Inferior parietal cortex (tissue), 1 donor: Measurements from ENCODE around the gene ADARB2.

Experiments
- DNase-seq: peaks from one replicate; pipeline ENCODE4 v3.0.0-alpha.2; 2016; ENCODE audit errors: extremely low spot score

Gene ADARB2

GRCh38 chr10:1194161-1194560 is 543.2 kb downstream of the ADARB2 start:
- DNase-seq, result no peak

GRCh38 chr10:1193561-1193960 is 543.8 kb downstream of the ADARB2 start:
- no peak for DNase-seq

DNA sequence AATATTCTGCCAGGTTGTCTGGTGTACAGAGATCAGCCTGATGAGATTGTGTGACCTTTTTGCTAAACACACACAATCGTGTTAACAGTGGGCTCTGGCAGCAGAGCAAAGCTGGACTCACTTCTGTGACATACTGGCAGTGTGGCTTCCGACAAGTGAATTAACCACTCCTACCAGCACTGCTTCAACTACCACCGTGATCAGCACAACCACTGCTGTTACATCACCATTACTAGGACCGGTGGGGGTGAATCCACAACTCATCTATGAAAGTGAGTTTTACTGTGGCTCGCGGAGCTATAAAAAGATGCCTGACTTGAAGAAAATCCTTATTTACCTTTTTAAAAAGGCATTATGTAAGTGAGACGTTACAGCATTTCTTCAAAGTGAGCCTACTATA is 545.6 kb downstream of the ADARB2 start:
- DNase-seq, result no peak

DNA sequence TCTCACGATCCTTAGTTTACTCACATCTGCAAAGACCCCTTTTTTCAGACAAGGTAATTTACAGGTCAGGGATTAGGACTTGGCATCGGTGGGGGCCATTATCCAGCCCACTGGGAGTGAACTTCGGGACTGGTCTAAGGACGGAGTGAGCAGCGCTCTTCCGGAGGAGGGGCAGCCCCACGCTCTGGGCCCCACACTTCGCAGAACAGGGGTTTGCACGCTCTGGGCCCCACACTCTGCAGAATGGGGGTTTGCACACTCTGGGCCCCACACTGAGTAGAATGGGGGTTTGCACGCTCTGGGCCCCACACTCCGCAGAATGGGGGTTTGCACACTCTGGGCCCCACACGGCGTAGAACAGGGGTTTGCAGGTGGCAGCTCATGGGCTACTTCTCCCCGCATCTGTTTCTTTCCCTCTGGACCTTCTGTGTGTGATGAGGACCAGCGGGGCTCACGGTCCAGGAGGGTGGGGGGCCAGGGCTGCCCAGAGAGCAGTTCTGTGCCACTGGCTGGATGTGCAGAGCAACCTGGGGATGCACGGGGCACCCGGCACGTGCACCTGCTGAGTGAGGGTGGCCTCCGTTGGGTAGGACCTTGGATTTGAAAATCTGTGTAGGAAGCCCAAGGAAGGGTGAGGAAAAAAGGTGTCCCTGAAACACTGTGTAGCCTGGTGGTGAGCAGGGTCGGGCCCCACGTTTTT is 546.4 kb downstream of the ADARB2 start:
- no peak for DNase-seq

- DNase-seq, result no peak
These were observed 547.3 kb downstream of the ADARB2 start for GRCh38 chr10:1190052-1190395.

- no peak for DNase-seq
These were observed 547.9 kb downstream of the ADARB2 start for GRCh38 chr10:1189166-1190051.

DNA sequence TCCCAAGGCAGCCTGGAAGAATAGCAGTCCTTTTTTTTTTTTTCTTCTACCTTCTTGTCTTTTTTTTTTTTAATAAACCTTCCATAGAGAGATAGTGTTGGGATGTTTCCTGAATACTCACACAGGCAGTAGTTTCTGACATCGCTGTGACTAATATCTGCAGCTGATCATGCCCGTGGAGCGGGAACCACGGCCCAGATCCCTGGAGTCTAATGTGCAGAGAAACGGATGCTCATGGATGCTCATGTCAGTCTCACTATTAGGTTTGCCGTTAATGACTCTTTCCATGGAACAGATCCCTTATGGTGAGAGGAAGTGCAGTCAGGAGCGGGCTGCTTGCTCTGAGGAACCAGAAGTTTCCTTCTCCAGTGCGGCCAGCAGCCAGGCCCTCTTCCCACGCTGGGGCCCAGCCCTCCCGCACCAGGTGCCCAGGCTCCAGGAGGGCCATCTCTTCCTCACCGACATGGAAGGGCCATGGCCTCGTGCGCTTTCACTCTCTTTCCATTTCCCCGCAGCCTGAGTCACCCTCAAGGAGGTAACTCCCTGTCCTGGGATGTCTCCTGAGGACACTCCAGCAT is 548.7 kb downstream of the ADARB2 start:
- no peak for DNase-seq

- DNase-seq, result peak; percentile 81
These were observed 549.3 kb downstream of the ADARB2 start for GRCh38 chr10:1187855-1188557.

DNA sequence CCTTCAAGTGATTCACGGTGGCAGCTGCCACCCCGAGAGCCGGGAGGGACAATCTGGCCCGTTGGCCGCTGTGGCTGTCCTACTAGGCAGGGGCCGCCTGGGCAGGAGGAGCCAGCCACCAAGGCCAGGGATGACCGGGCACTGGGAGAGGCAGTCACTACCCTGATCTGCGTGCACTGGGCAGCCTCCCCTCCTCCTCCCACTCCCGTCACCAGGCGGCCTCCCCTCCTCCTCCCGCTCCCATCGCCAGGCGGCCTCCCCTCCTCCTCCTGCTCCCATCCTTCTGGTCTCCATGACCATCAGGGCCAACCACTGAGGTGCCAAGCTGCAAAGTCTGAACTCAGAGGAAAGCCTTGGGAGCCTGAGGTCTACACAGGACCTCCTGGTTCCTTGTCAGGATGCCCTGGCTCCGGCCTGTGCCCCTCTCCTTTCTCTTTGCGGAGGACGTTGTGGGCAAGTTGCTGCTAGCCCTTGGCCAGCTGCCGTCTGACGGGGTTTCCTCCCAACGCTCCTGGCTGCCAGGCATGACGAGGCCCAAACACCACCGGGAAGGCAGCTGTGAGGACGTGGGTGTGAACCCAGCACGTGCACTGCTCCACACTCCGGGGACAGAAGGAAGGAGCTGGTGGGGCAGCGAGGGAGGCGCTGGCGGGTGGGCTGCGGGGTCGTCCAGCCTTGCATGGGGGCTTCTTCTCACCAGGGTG is 550.0 kb downstream of the ADARB2 start:
- peak; percentile 56 for DNase-seq

DNA sequence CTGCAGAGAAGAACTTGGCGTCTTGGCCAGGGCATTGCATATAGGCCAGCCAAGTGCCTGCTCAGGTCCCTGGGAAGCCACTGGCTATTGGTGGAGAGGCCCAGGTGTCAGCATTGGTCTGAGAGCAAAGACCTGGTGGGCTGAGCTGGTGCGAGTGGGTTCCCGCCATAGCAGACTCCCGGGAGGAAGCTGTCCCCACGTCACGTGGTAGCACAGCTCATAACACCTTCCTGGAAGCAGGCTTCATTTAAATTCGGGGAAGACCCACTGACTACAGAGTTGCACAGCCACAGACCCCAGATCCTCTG is 550.7 kb downstream of the ADARB2 start:
- no peak for DNase-seq

- DNase-seq, result no peak
These were observed 551.2 kb downstream of the ADARB2 start for GRCh38 chr10:1185911-1186682.

GRCh38 chr10:1184541-1185430 is 552.5 kb downstream of the ADARB2 start:
- DNase-seq, result no peak

GRCh38 chr10:1183701-1184100 is 553.6 kb downstream of the ADARB2 start:
- DNase-seq, result no peak

DNA sequence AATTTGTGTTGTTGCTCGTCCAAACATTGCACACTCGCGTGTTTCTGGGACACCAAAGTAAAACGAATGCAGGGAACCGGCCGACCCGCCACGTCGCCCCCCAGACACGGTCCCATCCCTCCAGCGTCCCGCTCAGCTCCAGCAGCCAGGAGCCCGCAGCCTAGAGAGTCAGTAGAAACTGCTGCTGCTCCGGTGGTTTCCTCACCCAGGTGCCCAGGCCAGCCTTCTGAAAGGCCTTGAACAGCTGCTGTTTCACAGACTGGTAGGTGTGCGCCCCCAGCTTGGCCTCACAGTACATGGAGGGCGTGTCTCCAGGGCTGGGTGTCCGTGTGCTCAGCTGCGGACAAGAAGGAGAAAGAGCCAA is 554.3 kb downstream of the ADARB2 start:
- DNase-seq, result no peak

DNA sequence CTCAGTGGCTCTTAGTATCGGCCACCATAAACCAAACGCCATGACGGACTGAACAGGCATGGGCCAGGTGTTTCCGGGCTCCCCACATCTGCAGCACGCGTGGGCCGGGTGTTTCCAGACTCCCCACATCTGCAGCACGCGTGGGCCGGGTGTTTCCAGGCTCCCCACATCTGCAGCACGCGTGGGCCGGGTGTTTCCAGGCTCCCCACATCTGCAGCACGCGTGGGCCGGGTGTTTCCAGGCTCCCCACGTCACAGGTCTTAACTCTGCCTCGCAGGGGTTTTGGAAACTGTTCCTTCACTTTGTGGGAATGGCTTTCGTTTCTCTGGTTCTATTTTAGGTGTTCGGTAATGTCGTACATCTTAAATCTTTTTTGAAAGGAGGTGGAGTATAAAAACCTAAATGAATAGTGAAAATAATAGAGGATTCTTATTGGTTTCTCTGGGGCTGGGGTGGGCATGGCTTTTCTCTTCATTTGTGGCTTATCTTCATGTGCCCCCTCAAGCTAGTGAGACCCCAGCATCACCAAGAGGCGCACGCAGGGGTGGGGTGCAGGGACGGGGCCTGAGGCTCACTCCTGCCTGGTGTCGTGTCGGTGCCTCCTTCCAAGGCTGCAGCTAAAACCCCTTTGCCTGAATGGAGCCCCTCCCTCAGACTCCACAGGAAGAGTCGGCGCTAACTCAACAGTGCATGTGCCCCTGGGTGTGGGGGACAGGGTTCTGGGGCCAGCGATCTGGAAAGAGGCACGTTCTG is 554.9 kb downstream of the ADARB2 start:
- no peak for DNase-seq

DNA sequence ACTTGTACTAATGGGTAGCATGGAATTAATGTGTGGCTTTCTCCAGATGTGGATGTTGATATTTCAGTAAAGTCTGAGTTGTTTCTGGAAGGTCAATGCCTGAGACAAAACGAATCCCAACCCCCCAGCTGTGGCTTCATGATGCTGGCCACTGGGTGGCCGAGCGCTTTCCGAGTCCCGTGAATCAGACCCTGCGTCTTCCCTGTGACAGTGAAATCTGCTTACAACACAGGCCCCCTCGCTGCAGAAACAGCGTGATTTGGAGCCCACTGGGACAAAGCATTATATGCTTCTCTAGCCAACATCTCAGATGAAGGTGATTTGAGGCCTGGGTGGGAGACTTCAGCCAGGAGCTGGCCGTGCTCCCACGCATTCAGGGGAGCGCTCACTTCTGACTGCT is 556.5 kb downstream of the ADARB2 start:
- DNase-seq, result peak; percentile 55

DNA sequence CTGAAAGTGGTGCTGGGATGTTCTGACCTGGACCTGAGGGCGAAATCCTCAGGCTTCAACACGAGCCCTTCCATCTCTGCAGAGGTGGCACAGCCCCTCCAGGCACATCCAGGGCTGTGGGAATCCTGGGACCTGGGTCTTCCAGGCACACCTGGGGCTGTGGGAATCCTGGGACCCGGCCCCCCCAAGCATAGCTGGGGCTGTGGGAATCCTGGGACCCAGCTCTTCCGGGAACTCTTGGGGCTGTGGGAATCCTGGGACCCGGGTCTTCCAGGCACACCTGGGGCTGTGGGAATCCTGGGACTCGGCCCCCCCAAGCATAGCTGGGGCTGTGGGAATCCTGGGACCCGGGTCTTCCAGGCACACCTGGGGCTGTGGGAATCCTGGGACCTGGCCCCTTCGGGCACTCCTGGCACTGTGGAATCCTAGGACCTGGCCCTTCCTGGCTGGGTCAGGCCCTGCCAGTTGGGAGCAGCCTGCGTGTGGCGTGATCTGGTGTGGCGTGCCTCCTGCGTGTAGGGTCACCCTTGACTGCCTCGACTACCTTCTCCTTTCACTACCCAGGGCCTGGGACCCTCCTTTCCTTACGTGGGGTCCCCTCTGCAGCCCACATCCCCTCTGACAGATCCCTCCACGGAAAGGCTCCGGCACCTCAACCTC is 557.1 kb downstream of the ADARB2 start:
- no peak for DNase-seq

DNA sequence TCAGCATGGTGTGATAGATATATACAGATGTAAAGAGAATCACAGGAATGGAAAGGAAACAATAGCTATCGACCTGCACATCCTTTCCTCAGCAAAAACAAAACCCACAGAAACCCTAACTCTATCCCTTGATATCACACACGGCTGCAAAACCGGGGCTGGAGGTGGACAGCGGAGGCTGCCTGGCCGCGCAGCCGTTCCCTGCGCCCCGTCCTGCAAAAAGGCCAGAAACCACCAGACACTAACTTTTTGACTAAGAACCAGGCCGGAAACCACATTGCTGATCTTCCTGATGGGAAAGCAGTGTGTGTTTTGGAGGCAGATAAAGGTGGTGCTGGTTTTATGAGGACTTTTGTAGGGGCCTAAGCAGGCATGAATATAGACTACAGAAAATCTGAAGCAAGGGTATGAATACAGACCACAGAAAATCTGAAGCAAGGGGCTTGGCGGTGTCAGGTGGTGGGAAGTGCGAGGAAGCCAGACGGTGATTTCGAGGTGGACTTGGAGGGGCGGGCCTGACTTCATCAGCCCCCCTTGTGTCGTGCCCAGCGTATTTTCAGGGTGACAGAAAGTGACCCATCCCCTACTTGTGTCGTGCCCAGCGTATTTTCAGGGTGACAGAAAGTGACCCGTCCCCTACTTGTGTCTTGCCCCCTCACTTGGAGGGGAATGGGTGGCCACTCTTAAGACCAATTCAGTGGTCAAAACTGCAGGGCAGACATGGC is 557.8 kb downstream of the ADARB2 start:
- DNase-seq, result no peak
